ENCODE results near the gene CALML3. TPM values are rescaled to one million over a fixed set of nuclear protein-coding genes. Genes with fewer than 3 reads are reported as not detected.

CALML3 gene
- polyA plus RNA-seq, 1 donor = 0.45 TPM

GRCh38 chr10:5507649-5508131 lies 17.1 kb upstream of the CALML3 start:
- no peak for DNase-seq

GRCh38 chr10:5508161-5508604 lies 16.6 kb upstream of the CALML3 start:
- no peak for DNase-seq

GRCh38 chr10:5508786-5509185 lies 16.0 kb upstream of the CALML3 start:
- no peak for DNase-seq

- no peak for DNase-seq
Measured at GRCh38 chr10:5509236-5509635, 15.5 kb upstream of the CALML3 start.

- DNase-seq = no peak
Measured at GRCh38 chr10:5509691-5510090, 15.1 kb upstream of the CALML3 start.

GRCh38 chr10:5510281-5511072 lies 14.3 kb upstream of the CALML3 start:
- DNase-seq = no peak

GRCh38 chr10:5511231-5511884 lies 13.4 kb upstream of the CALML3 start:
- DNase-seq = no peak

- DNase-seq = no peak
Measured at GRCh38 chr10:5511885-5512280, 12.9 kb upstream of the CALML3 start.

- no peak for DNase-seq
Measured at GRCh38 chr10:5512331-5512730, 12.4 kb upstream of the CALML3 start.

GRCh38 chr10:5512881-5513612 lies 11.7 kb upstream of the CALML3 start:
- no peak for DNase-seq

GRCh38 chr10:5514226-5514850 lies 10.4 kb upstream of the CALML3 start:
- no peak for DNase-seq

GRCh38 chr10:5515948-5516761 lies 8.6 kb upstream of the CALML3 start:
- DNase-seq = no peak

- no peak for DNase-seq
Measured at GRCh38 chr10:5517546-5517945, 7.2 kb upstream of the CALML3 start.

GRCh38 chr10:5518143-5518542 lies 6.6 kb upstream of the CALML3 start:
- DNase-seq = no peak

GRCh38 chr10:5519054-5519453 lies 5.7 kb upstream of the CALML3 start:
- no peak for DNase-seq

- DNase-seq = no peak
Measured at GRCh38 chr10:5522913-5523560, 1.7 kb upstream of the CALML3 start.

- DNase-seq = no peak
Measured at GRCh38 chr10:5523796-5524574, 776 bp upstream of the CALML3 start.

- no peak for DNase-seq
Measured at GRCh38 chr10:5525561-5526341, 990 bp downstream of the CALML3 start.

- no peak for DNase-seq
Measured at GRCh38 chr10:5526691-5527331, 2.0 kb downstream of the CALML3 start.
